ENCODE measurements around the gene ENDOD1.

Gene ENDOD1

DNA sequence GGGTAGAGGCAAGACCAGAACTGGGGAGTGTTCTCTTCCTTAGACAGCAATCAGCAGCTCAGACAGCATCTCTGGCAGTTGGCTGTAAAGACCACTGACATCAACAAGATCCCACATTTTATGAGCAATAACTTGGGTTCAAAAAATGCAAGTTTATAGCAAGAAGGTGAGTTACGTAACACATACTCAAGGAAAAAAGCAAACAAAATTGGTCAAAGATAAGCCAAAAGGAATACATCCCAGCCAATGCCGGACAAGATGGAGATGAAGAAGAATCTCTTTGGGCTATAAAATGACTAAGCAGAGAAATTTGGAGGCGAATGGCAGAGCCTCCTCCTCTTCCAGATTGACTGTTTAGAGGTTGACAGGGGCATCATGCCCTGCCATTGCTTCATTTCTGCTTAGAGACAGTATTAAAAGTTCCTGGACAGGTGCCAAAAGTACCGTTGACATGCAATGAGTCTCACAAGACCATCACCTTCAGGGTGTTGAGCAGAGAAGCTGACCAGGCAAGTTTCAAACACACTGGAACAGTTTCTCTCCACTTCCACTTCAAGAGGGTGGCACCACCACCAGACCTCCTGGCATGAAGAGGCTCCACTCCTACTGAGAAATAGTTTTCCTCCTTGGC, 55.9 kb downstream of the ENDOD1 start:
- no peak for DNase-seq

DNA sequence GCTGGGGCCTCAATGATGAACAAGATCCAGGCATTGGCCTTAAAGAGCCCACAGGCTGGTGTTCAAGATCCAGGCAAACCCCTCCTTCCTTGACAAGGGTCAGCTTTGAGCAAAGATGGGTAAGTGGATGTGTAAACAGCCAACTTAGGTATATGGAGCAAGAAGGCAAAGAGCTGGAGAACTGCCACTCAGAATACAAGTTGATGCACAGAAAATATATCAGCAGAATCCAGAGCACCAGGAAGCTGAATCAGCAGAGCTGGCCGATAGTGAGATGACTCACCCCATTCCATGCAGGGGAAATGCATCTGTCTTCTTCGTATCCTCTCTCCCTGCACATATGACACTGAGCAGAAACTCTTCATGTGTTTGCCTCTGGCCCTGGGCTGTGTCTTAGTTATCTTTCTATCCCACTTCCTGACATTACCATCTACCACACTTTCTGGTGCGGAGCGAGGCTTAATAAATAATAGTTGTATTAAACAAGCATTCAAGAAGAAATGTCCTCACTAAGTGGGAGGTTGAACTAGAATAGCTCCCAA, 57.8 kb downstream of the ENDOD1 start:
- DNase-seq = peak; percentile 40

DNA sequence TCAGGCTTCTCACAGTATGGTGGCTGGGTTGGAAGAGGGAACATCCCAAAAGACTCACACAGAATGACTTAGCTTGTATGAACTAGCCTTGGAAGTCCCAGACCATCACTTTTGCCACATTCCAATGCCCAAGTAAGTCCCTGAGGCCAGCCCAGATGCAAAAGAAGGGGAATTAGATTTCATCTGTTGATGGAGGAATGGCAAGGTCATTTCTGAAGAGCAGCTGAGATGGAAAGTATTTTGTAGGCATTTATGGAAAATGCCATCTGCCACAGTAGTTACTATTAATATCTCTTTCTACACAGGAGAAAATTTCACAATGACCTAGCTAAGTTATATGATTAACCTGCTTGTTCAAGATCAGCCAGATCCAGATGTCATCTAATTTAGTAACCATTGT, 58.8 kb downstream of the ENDOD1 start:
- no peak for DNase-seq

DNA sequence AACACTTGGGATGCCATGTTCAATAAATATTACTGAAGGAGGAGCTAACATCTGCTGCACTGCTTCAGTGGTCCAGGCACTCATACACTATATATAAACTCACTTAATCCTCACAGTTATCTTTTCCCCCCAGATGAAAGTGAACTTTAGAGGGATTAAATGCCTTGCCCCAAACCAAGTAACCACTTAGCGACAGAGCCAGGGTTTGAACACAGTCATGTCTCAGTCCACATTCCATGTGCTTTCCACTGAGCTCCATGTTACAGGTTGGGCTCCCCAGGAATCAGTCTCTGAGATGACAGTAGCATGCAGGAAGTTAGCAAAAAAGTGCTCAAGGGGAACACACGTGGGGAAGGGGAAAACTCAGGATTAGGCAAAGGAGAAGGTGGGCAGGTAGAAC, 59.3 kb downstream of the ENDOD1 start:
- no peak for DNase-seq

DNA sequence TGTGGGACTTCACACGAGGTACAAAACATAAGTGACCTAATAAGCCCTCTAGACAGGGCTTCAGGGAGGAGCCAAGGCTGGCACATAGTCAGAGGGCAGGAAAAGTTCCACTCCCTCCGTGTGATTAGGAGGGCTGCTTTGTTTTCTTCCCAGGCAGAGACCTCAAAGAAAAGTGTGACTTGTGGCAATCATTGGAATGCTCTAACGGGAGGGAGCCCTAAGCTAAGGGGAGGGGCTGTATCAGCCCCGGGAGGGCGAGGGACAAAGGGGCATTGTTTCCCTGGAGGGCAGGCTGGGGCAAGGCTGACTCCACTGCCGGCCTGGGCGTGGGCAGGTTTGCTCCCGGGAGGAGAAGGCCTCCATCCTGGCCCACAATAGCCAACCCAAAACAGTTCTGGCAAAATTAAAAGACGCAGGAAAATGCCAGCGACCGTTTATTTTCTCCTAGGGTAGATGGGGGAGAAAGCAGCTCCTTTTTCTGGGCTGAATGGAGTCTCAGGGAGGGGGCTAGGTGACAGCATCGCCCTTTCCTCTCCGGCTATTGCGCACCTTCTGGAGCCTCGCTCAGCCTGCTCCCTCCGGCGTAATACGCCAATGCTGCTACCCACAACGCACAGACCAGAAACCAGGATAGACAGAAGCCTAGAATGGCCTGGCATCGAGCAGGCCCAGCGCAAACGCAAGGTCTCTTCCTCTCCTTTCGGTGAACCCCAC, 60.2 kb downstream of the ENDOD1 start:
- no peak for DNase-seq

DNA sequence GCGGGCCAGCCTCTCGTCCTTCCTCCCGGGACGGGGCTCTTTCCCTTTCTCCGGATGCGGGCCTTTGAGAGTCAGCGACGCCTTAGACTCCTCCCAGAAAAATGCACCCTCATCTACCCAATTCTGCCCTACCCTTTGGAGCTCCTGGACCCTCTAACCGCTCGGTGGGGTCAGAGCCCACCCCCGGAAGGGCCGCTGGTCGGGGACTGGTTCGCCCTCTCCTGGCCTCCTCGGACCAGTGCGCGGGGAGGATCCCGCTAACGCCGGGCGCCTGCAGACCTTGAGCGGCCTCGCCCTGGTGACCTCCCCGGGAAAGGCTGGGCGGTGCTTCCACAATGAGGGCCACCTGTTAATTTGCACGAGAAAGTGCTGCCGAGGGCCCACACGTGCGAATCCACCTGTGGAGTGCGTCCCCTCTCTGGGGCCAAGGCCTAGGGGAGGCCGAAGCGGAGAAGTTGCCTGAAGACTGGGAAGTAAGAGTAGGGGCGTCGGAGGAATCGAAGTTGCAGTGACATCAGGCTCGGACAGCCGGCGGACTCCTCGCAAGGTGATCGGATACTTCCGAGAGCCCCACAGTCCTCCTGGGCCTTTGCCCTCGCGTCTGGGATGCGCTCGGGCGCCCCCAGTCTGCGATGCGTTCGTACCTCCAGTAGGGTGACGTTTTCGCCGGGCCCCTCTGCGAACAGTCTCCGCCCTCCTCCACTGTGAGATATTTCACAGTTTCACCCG, 61.5 kb downstream of the ENDOD1 start:
- peak; percentile 93 for DNase-seq

DNA sequence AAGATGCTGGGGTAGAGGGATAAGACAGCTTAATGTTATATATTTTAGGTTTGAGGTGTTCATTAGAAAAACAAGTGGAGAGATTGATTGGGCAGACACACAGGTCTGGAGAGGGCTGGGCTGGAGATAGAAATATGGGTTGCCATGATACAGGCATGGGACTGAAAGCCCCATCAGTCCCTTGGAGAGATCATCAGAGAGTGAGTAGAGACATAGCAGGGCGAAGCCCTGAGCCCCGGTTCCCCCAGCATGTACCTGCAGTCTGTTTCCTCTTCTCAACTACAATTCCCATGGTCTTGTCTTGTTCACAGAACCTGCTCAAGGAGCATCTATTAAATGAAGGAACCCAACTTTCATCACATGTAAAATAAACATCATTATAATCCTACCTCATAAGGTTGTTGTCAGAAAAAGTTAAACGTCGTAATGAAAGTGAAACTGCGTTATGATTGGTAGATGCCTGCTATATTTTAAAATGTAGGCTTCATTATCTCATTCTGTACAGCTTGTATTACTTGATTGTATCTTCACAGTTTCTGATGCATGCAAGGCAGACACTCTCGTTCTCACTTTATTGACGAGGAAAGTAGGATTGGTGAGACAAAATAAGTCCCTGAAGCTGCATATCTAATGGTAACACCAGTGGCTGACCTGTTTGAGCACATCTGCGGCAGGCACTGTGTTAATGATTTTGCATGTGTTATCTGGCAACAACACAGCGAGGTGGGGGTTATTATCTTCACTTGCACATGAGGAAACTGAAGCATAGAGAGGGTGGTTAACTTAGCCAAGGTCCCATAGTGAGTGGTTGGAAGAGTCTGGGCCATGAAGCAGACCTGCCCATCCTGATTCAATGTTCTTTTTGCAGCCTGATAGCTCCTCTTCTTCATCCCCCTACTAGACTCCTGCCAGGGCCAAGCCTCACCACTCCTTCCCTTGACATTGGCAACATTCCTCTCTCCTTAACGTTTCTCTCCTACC, 63.5 kb downstream of the ENDOD1 start:
- DNase-seq = peak; percentile 48

DNA sequence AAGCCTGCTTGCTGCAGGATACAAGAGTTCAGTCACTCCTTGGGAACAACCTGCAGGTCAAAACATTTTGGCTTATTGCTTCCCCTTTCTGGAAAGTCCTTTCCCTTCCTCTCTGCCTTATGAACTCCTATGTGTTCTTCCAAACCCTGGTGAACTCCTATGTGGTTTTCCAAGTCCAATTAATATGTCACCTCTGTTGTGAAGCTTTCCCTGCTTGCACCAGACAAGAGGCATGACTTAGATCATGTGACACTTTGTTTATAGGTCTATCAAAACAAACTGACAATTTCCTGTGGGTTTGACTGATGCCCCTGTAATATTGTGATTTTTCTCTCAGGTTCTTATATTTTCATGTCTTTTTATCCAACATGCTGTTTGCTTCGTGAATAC, 64.2 kb downstream of the ENDOD1 start:
- DNase-seq = no peak

DNA sequence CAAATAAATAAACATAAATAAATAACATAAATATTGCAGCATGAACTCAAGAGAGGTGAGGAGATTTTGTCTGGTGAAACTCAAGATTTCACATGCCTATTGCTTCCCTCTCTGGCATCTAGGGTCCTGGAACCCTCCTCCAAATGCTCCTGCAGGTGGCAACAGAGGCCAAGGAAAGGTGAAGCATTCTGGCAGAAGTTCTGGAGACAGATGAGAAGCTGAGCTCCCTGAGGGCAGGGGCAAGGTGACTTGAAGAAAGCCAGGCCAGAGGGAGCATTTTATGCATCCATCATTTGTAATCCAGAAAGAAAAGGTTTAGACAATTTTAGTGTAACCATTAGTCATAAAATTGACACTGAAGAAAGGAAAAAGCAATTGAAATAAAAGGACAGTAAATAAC, 64.9 kb downstream of the ENDOD1 start:
- DNase-seq = peak; percentile 76

DNA sequence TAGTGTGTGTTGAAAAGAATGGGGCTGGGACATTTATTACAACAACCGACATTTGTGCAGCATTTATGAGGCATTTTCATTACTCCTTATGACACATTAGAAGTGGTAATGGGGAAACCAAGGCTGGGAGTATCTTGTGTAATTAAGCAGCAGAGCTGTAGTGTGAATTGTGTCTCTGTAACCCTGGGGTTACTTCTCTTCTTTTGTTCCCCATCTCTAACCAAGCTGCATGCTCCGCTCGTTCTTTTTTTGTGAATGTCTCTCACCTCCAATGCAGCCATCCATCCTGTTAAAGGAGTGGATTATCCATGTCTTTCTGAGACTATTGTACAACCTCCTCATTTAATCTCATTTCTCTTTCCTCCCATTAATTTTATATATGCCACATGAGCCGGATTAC, 65.7 kb downstream of the ENDOD1 start:
- DNase-seq = no peak

DNA sequence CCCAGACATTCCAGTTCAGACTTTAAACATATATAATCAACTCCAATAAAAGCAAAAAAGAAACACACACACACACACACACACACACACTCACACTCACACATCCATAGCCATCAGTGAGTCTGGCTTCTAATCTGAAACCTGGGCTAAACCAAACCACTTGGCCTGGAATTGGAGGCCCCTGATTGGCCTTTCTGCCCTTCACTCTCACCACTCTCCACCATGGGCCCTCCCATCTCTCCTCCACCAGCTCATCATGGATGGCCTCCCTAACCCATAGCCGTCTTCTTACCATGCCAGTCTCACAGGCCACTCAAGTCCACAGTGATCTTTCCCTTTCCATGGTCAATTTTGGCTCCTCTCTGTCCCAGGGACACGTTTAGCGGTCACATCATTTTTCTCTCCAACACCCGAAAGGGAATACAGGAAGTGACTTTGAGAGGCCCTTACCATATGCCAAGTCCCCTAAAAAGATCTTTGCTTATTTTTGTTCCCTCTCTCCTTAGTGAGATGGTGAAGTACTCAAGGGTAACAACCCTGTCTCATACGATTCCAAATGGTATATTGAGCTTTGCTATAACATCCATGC, 66.6 kb downstream of the ENDOD1 start:
- DNase-seq = no peak

DNA sequence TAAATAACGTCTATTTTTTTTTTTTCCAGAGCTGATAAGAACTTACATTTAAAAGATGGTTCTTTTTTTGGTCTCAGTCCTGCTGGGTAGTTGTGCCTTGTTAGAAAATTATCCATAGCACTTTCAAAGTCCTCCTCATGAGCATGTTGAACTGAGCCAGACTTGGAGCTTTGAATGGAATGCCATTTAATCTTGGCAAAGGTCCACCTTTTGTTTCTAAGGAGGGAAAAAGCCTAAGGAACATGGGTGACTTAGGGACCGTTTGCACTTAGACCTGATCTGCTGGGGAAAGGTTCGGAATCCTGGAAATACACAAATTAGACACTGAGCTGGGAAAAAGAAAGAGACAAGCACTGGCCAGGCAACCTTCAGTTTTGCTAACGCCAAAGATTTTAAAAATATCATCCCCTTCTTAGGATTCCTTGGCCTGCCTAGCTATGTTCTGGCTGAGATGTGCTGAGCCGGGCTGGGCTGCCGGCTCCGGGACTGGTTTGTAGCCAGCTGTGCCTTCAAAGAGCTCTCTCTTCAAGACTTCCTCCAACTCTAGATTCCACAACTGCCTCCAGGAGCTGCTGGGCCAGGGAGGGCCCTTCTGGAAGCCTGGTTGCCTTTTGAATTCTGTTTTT, 67.4 kb downstream of the ENDOD1 start:
- DNase-seq = no peak

DNA sequence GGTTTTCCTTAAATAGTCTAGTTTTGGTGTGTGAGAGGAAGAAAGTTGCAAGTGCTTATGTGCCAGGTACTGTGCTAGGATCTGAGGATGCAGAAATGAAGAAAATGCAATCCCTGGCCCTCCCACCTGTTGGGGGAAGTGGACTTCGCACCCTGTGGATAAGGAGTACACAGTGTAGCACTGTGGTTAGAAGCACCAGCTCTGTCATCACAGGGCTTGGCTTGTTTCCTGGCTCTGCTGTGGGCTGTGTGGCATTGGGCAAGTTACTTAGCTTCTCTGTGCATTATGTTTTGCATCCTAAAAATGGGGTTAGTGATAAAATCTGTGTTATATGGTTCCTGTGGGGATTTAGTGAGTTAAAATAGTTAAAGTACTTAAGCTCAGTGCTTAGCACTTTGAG, 68.2 kb downstream of the ENDOD1 start:
- peak; percentile 31 for DNase-seq

DNA sequence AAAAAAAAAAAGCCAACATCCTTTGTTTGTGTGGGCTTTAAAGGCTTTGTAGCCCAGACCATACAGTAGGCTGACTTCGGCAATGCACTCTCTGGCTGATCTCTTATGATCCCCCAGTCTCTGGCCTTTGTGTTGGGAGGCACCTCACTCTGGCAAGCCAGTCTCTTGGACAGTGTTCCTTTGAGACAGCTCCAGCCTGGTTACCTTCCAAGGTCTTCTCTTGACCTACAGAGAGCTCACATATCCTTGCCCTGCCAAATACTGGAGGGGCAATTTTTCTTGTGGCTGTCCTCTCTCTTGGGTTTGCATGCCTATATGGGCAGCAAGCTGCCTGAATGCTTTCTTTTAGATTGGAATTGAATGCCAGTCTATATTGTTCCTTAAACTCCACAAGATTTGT, 71.6 kb downstream of the ENDOD1 start:
- DNase-seq = no peak

DNA sequence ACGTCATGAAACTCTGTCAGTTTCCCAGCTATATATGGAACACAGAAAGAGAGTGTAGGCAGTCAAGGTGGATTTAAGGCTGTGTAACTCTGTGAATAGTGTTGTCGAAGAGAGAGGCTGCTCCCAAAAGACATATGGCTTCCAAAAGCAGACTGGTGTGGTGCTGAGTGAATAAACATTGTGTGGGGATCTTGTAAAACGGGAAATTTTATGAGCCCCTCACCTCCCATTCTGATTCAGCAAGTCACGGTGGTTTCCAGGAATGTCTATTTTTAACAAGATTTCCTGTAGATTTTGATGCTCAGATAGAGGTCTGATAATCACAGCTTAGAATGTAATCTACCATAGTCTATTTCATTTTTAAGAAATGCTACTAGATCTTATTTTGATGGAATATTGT, 73.5 kb downstream of the ENDOD1 start:
- DNase-seq = no peak

DNA sequence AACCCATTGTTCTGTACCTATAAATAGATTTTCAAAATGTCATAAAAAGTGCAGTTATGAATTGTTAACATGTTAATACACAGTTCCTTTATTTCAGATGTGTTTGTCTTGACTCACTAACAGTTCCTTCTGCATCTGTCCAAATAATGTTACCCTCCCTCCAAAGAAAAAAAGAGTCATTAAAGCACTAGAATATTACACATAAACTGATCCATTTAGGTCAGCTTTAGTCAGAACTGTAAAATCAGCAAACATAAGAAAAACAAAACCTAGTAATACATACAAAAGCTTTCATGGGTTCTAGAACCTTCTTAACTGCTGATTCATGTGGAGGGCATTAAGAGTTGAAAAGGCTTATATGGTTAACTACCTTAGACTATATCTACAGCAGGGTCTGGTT, 76.0 kb downstream of the ENDOD1 start:
- no peak for DNase-seq

DNA sequence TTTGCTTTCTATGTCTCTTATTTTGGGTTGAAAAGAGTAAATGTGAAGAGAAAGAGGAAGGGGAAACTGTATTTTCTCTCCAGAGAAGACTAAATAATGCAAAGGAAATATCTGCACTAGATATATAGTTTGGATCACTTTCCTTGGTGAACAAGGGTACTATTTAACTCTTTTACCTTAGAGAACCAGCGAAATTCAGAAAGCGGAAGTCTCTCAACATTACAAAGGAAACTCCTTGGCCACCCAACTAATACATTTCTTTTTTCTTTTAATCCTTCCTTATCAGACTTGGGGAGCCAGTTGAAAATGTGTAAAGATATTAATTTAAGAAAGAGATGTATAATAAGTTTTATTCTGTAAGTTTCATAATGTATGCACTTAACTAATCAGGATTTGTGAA, 77.1 kb downstream of the ENDOD1 start:
- DNase-seq = no peak

DNA sequence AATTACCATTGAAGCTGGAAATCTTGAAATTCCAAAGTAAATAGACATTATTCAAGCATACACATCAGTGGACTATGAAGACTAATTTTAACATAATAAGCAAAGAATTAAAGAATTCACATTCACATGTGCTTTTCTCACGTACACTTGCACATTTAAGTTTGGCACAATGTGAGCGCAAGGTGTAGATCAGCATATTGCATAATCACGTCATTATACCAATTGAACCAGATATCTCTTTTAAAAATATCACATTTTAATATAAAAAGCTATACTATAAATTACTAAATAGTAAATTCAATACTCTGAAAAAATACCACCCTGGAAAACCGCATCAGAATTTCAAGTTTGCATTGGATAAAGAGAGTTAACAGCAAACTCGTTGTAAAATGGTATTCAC, 80.6 kb downstream of the ENDOD1 start:
- DNase-seq = no peak

DNA sequence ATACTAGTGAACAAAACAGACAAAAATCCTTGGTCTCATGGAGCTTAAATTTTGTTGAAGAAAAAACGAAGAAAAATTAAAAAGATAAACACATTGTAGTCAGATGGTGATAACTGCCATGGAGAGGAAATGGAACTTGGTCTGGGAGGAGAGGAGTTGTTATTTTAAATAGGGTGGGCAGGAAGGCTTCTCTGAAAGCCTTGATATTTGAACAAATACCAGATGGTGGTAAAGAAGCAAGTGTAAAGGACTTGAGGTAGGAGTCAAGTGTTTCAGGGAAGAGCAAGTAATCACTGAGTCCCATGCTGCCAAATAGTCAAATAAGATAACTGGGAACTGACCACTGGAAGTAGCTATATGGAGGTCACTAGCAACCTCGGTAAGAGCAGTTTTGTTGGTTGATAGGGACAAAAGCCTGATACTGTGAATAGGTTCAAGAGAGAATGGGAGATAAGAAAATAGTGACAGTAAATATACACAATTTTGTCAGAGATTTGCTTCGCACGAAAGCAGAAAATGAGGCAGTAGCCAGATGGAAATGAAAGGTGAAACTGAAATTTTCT, 86.3 kb downstream of the ENDOD1 start:
- DNase-seq = no peak
